ENCODE results near the gene OTOG.

Gene OTOG, protein sequence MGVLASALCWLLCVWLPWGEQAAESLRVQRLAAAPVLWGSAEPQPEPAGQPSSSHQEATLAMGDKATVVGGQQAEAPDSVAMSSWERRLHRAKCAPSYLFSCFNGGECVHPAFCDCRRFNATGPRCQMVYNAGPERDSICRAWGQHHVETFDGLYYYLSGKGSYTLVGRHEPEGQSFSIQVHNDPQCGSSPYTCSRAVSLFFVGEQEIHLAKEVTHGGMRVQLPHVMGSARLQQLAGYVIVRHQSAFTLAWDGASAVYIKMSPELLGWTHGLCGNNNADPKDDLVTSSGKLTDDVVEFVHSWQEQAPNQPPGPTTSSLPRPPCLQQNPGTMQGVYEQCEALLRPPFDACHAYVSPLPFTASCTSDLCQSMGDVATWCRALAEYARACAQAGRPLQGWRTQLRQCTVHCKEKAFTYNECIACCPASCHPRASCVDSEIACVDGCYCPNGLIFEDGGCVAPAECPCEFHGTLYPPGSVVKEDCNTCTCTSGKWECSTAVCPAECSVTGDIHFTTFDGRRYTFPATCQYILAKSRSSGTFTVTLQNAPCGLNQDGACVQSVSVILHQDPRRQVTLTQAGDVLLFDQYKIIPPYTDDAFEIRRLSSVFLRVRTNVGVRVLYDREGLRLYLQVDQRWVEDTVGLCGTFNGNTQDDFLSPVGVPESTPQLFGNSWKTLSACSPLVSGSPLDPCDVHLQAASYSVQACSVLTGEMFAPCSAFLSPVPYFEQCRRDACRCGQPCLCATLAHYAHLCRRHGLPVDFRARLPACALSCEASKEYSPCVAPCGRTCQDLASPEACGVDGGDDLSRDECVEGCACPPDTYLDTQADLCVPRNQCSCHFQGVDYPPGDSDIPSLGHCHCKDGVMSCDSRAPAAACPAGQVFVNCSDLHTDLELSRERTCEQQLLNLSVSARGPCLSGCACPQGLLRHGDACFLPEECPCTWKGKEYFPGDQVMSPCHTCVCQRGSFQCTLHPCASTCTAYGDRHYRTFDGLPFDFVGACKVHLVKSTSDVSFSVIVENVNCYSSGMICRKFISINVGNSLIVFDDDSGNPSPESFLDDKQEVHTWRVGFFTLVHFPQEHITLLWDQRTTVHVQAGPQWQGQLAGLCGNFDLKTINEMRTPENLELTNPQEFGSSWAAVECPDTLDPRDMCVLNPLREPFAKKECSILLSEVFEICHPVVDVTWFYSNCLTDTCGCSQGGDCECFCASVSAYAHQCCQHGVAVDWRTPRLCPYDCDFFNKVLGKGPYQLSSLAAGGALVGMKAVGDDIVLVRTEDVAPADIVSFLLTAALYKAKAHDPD (N-terminal part only)

DNA sequence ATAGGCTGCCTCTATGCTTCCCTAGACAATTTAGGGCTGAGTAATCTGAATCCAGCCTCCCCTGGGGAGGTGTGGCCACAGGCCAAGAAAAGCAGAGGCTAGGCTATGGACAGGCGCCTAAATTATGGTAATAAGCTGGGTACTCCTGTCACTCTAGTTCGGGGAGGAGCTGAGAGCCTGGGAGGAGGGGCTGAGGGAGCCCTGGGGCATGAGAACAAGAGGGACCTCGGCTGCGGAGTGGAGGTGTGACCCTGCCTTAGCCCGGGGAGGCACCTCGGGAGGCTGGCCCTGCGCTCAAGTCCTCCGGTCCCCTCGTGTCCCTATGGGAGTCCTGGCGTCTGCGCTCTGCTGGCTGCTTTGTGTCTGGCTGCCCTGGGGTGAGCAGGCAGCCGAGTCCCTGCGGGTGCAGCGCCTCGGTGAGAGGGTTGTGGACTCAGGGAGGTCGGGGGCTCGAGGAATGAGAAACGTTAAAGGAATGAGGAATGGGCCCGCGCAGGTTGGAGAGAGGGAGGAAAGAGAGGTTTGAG, at the start of gene OTOG:
Gene OTOG, plus strand, starts transcription at position 209 of the 527 bp plus-strand sequence. Its CDS starts 114 bp downstream, at position 323.
- TF ChIP-seq, protein P1, sequence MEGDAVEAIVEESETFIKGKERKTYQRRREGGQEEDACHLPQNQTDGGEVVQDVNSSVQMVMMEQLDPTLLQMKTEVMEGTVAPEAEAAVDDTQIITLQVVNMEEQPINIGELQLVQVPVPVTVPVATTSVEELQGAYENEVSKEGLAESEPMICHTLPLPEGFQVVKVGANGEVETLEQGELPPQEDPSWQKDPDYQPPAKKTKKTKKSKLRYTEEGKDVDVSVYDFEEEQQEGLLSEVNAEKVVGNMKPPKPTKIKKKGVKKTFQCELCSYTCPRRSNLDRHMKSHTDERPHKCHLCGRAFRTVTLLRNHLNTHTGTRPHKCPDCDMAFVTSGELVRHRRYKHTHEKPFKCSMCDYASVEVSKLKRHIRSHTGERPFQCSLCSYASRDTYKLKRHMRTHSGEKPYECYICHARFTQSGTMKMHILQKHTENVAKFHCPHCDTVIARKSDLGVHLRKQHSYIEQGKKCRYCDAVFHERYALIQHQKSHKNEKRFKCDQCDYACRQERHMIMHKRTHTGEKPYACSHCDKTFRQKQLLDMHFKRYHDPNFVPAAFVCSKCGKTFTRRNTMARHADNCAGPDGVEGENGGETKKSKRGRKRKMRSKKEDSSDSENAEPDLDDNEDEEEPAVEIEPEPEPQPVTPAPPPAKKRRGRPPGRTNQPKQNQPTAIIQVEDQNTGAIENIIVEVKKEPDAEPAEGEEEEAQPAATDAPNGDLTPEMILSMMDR (IDR thresholded peaks at IDR 0.05; ENCODE audit: borderline replicate concordance, control extremely low read depth, extremely low read depth, insufficient read depth, missing control alignments): no peak
- DNase-seq (ENCODE audit: low spot score): no peak
- in situ Hi-C loops (cut with MboI; ENCODE audit: low sequenced_read_pairs, unreplicated experiment): no loop called here

DNA sequence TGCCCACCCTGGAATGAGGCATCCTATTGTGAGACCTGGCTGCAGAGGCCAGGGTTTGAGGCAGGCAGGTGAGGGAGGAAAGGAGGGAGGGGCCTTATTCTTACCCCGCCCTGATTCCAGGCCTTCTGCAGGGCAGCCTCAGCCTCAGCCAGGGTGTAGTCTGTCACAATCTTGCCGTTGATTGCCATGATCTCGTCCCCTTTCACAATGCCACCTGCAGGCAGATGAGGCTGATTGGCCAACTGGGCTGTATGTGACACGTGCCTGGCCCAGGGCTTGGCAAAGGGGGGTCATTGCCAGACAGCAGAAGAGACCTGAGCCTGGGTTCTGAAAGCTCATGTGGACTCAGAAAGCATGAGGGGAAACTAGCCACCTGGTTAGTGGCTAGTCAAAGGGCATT, 49.0 kb upstream of the OTOG start:
- in situ Hi-C loops (cut with MboI; ENCODE audit: low sequenced_read_pairs, unreplicated experiment): no loop called here
- TF ChIP-seq, protein P1 (IDR thresholded peaks at IDR 0.05; ENCODE audit: borderline replicate concordance, control extremely low read depth, extremely low read depth, insufficient read depth, missing control alignments): no peak
- no peak for DNase-seq (ENCODE audit: low spot score)

DNA sequence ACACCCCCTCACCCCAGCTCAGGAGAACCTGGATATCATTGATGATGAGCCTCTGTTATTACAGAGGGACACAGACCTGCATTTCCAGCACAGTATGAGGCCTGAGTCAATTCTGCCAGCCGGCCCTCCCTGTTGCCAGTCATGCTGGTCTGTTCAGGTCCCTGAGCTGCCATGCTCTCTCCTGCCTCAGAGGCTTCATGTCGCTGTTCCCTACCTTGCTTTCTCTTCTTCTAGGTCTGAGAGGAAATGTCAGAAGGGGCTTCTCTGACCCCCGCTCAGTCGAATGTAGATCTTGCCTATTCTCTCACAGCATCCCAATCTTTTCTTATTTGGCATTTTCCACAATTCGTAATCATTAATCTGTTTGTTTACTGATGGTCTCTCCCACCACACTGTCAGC, 48.6 kb upstream of the OTOG start:
- TF ChIP-seq, protein P1 (IDR thresholded peaks at IDR 0.05; ENCODE audit: borderline replicate concordance, control extremely low read depth, extremely low read depth, insufficient read depth, missing control alignments): no peak
- DNase-seq (ENCODE audit: low spot score): no peak
- in situ Hi-C loops (cut with MboI; ENCODE audit: low sequenced_read_pairs, unreplicated experiment): no loop called here

DNA sequence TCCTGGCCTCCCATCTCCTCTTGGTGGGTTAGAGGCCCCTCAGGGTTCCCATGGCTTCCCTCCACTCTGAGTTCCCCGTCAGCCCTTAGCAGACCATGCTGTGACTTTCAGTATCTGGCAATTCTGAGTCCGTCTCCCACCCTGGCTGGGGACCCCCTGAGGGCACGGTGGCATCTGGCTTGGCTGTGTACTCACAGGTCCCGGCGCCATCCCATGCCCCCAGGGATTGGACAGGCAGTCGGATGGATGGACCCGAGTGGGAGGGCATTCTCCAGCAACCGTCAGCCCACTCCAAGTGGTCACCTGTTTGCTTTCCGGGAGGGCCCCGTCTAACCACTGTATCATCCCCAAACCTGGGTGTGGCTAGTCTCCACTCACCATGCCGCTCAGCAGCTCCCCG, 46.4 kb upstream of the OTOG start:
- TF ChIP-seq, protein P1 (IDR thresholded peaks at IDR 0.05; ENCODE audit: borderline replicate concordance, control extremely low read depth, extremely low read depth, insufficient read depth, missing control alignments): no peak
- in situ Hi-C loops (cut with MboI; ENCODE audit: low sequenced_read_pairs, unreplicated experiment): loop anchor here (5.0 to 10.0 kb wide), 2 partner anchors 108 to 266 kb away; no protein-coding TSS in a partner anchor

DNA sequence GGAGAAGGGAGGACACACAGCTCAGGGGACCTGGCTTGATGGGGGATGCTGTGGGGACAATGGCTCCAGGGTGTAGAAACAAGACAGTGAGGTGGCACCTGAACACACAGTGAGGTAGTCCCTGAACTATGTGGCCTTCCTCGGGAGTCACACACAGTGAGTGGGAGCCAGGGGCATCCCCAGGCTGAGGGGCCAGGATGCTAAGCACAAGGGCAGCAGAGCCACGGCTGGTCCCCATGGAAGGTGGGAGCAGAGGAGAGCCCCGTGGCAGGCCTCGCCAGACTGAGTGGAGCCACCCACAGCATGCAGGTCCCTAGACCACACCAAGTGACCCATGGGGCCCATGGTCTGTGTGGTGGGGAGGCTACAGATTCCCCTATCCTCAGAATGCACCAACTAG, 44.4 kb upstream of the OTOG start:
- DNase-seq (ENCODE audit: low spot score): no peak
- TF ChIP-seq, protein P1 (IDR thresholded peaks at IDR 0.05; ENCODE audit: borderline replicate concordance, control extremely low read depth, extremely low read depth, insufficient read depth, missing control alignments): no peak
- in situ Hi-C loops (cut with MboI; ENCODE audit: low sequenced_read_pairs, unreplicated experiment): loop anchor here (5.0 to 10.0 kb wide), 2 partner anchors 110 to 268 kb away; no protein-coding TSS in a partner anchor

More for the DNA sequence above, 46.4 kb upstream of the OTOG start:
- DNase-seq (ENCODE audit: low spot score): no peak
